ENCODE measurements around the gene SERPINA7. TPM values are rescaled to one million over a fixed set of nuclear protein-coding genes. Genes with fewer than 3 reads are reported as not detected.

The SERPINA7 gene
- total RNA-seq, 1 experiment from 2014 or later = not detected

- no TSS peak for BruUV-seq (replicated peaks)
- no peaks in the 10 kb centered on the region for H4K20me1 ChIP-seq (ENCODE audit: insufficient read depth)
- H3K9me2 ChIP-seq (ENCODE audit: insufficient read depth) = no peaks in the 10 kb centered on the region
- H3K27ac ChIP-seq (ENCODE audit: low read depth, low read length) = no peak overlapping the region
- no peaks in the 10 kb centered on the region for H3K27me3 ChIP-seq (ENCODE audit: insufficient read depth, low read length)
- no peak for DNase-seq (ENCODE audit: low read depth, low spot score)
- no peak for ATAC-seq
- ChIA-PET CTCF (no interaction called here), POLR2A (no interaction called here), RAD21 (ENCODE audit: low non-redundant PET in 1 of 2, low total read pairs in 2 of 2, uncharacterized antibody in 2 of 2, unreplicated experiment in 2 of 2) (no interaction called here)
- H3K36me3 ChIP-seq (ENCODE audit: control insufficient read depth in 1 of 2, insufficient read depth in 2 of 2, low read length in 2 of 2) = no peaks in the 10 kb centered on the region
- H2AFZ ChIP-seq (ENCODE audit: low read depth, low read length, poor library complexity, severe bottlenecking) = no peak overlapping the region
- H3K79me2 ChIP-seq (ENCODE audit: insufficient read depth, low read length) = no peaks in the 10 kb centered on the region
- H3K4me1 ChIP-seq (ENCODE audit: control insufficient read depth in 1 of 2, insufficient read depth in 2 of 2, low read length in 2 of 2) = no peaks in the 10 kb centered on the region
- no peaks in the 10 kb centered on the region for H3K9me3 ChIP-seq (ENCODE audit: control insufficient read depth in 1 of 2, insufficient read depth in 1 of 2, low read depth in 1 of 2, low read length in 2 of 2)
- intact Hi-C loops (cut with micrococcal nuclease) = no loop called here
- H3K4me2 ChIP-seq (ENCODE audit: low read length) = no peak overlapping the region
- TF ChIP-seq POLR2AphosphoS5 (IDR thresholded peaks at IDR 0.05; ENCODE audit: low read depth, low read length) (no peak), TCF7L2 (IDR thresholded peaks at IDR 0.05; ENCODE audit: borderline replicate concordance, extremely low read depth, insufficient read depth, insufficient read length) (no peak), EGR1 (IDR thresholded peaks at IDR 0.05; ENCODE audit: low read depth) (no peak), EZH2phosphoT487 (IDR thresholded peaks at IDR 0.05; ENCODE audit: borderline replicate concordance) (no peak), EZH2 (IDR thresholded peaks at IDR 0.05) (no peak)
- TF ChIP-seq, protein P1, sequence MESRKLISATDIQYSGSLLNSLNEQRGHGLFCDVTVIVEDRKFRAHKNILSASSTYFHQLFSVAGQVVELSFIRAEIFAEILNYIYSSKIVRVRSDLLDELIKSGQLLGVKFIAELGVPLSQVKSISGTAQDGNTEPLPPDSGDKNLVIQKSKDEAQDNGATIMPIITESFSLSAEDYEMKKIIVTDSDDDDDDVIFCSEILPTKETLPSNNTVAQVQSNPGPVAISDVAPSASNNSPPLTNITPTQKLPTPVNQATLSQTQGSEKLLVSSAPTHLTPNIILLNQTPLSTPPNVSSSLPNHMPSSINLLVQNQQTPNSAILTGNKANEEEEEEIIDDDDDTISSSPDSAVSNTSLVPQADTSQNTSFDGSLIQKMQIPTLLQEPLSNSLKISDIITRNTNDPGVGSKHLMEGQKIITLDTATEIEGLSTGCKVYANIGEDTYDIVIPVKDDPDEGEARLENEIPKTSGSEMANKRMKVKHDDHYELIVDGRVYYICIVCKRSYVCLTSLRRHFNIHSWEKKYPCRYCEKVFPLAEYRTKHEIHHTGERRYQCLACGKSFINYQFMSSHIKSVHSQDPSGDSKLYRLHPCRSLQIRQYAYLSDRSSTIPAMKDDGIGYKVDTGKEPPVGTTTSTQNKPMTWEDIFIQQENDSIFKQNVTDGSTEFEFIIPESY (IDR thresholded peaks at IDR 0.05; ENCODE audit: extremely low read depth, insufficient replicate concordance, low read length) = no peak
- H3K4me3 ChIP-seq (replicated peaks in 1 of 2; ENCODE audit: low read depth in 1 of 2, low read length in 2 of 2) = no peak overlapping the region
- H3K9ac ChIP-seq (ENCODE audit: low read length) = no peak overlapping the region
Observed at GRCh38 chrX:106000203-106000602, 38.3 kb downstream of the SERPINA7 start.

- no peaks in the 10 kb centered on the region for H3K27me3 ChIP-seq (ENCODE audit: insufficient read depth, low read length)
- H3K9ac ChIP-seq (ENCODE audit: low read length) = no peak overlapping the region
- no peaks in the 10 kb centered on the region for H3K36me3 ChIP-seq (ENCODE audit: control insufficient read depth in 1 of 2, insufficient read depth in 2 of 2, low read length in 2 of 2)
- BruUV-seq (replicated peaks) = no TSS peak
- no peaks in the 10 kb centered on the region for H3K79me2 ChIP-seq (ENCODE audit: insufficient read depth, low read length)
- POLR2A ChIA-PET = no interaction called here
- H3K9me3 ChIP-seq (ENCODE audit: control insufficient read depth in 1 of 2, insufficient read depth in 1 of 2, low read depth in 1 of 2, low read length in 2 of 2) = no peaks in the 10 kb centered on the region
- H3K4me2 ChIP-seq (ENCODE audit: low read length) = no peak overlapping the region
- RAD21 ChIA-PET (ENCODE audit: low non-redundant PET in 1 of 2, low total read pairs in 2 of 2, uncharacterized antibody in 2 of 2, unreplicated experiment in 2 of 2) = no interaction called here
- CTCF ChIA-PET = no interaction called here
- no peak overlapping the region for H3K4me3 ChIP-seq (replicated peaks in 1 of 2; ENCODE audit: low read depth in 1 of 2, low read length in 2 of 2)
- DNase-seq (ENCODE audit: low read depth, low spot score) = no peak
- no peak for ATAC-seq
- no peak overlapping the region for H2AFZ ChIP-seq (ENCODE audit: low read depth, low read length, poor library complexity, severe bottlenecking)
- no peaks in the 10 kb centered on the region for H3K4me1 ChIP-seq (ENCODE audit: control insufficient read depth in 1 of 2, insufficient read depth in 2 of 2, low read length in 2 of 2)
- no peaks in the 10 kb centered on the region for H4K20me1 ChIP-seq (ENCODE audit: insufficient read depth)
- H3K27ac ChIP-seq (ENCODE audit: low read depth, low read length) = no peak overlapping the region
- H3K9me2 ChIP-seq (ENCODE audit: insufficient read depth) = no peaks in the 10 kb centered on the region
- intact Hi-C loops (cut with micrococcal nuclease) = no loop called here
- TF ChIP-seq, protein P2, sequence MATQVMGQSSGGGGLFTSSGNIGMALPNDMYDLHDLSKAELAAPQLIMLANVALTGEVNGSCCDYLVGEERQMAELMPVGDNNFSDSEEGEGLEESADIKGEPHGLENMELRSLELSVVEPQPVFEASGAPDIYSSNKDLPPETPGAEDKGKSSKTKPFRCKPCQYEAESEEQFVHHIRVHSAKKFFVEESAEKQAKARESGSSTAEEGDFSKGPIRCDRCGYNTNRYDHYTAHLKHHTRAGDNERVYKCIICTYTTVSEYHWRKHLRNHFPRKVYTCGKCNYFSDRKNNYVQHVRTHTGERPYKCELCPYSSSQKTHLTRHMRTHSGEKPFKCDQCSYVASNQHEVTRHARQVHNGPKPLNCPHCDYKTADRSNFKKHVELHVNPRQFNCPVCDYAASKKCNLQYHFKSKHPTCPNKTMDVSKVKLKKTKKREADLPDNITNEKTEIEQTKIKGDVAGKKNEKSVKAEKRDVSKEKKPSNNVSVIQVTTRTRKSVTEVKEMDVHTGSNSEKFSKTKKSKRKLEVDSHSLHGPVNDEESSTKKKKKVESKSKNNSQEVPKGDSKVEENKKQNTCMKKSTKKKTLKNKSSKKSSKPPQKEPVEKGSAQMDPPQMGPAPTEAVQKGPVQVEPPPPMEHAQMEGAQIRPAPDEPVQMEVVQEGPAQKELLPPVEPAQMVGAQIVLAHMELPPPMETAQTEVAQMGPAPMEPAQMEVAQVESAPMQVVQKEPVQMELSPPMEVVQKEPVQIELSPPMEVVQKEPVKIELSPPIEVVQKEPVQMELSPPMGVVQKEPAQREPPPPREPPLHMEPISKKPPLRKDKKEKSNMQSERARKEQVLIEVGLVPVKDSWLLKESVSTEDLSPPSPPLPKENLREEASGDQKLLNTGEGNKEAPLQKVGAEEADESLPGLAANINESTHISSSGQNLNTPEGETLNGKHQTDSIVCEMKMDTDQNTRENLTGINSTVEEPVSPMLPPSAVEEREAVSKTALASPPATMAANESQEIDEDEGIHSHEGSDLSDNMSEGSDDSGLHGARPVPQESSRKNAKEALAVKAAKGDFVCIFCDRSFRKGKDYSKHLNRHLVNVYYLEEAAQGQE (IDR thresholded peaks at IDR 0.05; ENCODE audit: low read depth) = no peak
- TF ChIP-seq RAD21 (IDR thresholded peaks at IDR 0.05; ENCODE audit: low read depth) (no peak), SP1 (IDR thresholded peaks at IDR 0.05; ENCODE audit: low read depth) (no peak), JUND (IDR thresholded peaks at IDR 0.05) (no peak), CBX3 (IDR thresholded peaks at IDR 0.05; ENCODE audit: low read depth) (no peak), EZH2phosphoT487 (IDR thresholded peaks at IDR 0.05; ENCODE audit: borderline replicate concordance) (no peak), FOSL1 (IDR thresholded peaks at IDR 0.05; ENCODE audit: low read depth) (no peak), YY1 (IDR thresholded peaks at IDR 0.05; ENCODE audit: extremely low read depth, insufficient replicate concordance, low read depth, low read length) (no peak)
- TF ChIP-seq, protein P3, sequence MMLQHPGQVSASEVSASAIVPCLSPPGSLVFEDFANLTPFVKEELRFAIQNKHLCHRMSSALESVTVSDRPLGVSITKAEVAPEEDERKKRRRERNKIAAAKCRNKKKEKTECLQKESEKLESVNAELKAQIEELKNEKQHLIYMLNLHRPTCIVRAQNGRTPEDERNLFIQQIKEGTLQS (IDR thresholded peaks at IDR 0.05) = no peak
Observed at GRCh38 chrX:105999294-105999693, 39.2 kb downstream of the SERPINA7 start.
